GOT3 (cell line): ENCODE measurements around the gene USF1.
"Not testable (repeated sequence)": the region's sequence is repeated elsewhere in the genome, so short reads cannot be mapped to it uniquely, and the experiment has no call there.

Experiments
- DNase-seq: peaks from one replicate; lab custom pipeline; 2025; ENCODE audit warnings: mixed read lengths; lab: John Stamatoyannopoulos, UW

USF1 gene

DNA sequence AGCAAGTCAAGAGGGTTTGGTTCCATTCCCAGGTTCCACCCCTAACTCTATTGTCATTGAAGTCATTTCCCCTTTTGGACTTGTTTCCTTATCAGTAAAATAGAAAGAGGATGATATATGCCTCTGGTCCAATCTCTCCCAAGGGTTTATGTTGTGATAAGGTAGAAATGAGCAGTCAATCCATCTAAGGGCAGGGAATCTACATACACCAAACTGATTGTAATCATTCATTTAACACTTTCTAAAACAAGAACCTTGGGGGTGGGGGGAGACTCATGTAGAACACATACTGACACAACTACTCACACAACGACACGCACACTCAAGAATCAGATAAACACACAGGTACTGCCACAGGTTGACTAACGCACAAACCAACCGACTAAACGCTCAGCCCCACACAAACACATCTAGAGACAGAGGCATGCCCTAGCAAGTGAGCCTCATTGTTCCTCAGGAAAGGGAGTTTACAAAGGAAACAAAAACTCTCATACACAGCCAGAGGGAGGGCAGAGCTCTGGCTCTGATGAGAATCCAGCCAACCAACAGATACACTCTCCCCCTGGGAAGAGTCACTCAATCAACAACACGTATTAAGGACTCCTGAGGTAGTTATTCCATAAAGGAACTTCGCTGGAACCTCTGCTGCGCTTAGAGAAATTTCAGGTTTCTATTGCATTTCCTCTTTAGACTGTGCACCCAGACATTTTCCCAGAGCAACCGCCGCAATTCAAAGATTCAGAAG lies 25.9 kb downstream of the USF1 start:
- DNase-seq, result no peak

DNA sequence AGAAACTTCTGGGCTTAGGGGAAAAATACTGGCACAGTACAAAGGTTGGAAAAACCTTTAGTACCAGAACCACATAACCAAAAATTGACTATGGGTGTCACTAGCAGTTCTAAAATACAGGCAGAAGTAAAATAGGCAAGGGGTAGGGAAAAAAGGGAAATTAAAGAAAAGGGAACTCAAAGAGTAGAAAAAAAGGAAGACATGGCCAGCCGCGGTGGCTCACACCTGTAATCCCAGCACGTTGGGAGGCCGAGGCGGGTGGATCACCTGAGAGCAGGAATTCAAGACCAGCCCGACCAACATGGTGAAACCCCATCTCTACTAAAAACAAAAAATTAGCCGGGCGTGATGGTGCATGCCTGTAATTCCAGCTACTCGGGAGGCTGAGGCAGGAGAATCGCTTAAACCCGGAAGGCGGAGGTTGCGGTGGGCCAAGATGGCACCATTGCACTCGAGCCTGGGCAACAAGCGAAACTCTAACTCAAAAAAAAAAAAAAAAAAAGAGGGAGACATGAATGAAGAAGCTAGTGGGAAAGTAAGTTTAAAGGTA lies 26.6 kb downstream of the USF1 start:
- DNase-seq, result not testable (repeated sequence)

DNA sequence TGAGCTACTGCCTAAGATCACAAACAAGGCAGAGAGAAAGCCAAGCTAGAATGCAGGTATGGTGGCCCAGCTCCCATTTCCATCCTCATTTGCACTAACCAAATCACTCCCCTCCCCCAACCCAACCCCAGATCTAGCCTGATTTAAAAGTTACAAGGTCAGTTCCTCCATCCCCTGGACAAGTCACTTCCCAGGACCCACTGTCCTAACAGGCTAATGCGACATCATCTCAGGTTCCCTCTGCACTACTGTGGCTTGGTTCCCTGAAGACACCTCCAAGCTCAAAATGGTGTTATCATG lies 27.2 kb downstream of the USF1 start:
- no peak for DNase-seq

DNA sequence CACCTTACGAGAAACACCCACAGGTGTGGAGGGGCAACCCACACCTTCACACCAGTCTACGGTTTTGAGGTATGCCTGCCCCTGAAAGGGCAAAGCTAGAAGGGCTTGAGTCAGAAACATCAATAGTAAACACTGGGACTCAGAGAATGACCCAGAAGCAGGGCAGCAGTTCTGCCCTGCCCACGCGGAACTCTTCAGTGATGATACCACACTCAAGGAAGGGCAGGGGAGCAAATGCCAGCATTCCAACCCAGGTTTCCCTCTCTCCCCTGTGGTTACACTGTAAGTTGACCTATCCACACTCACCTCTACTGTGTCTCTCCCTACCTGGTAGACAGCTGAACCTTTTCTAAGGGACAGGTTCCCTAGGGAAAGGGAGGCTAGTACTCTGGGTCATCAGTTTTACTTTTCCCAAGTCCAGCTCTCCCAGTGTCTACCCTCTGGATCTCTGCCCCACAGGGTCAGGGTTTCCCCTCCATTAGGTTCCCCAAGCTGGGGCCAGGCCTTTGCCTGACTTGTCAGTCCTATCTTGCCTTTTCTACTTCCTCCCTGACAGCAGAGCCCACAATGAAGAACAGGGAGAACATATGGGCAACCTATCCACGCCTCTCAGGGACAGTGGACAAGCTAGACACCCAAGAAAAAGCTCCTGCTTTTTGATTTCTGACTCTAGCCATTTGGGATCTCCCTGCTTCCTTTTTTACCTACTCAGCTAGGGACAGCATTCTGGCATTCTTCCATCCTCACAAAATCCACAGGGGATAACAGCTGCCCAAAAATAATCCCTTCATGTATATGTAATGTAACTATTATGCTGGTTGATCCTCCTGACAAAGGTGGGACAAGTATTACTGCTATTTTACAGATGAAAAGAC lies 27.8 kb downstream of the USF1 start:
- no peak for DNase-seq

DNA sequence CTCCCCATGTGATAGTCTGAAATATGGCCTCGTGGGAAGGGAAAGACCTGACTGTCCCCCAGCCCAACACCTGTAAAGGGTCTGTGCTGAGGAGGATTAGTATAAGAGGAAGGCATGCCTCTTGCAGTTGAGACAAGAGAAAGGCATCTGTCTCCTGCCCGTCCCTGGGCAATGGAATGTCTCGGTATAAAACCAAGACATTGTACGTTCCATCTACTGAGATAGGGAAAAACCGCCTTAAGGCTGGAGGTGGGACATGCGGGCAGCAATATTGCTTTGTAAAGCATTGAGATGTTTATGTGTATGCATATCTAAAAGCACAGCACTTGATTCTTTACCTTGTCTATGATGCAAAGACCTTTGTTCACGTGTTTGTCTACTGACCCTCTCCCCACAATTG lies 28.6 kb downstream of the USF1 start:
- not testable (repeated sequence) for DNase-seq

DNA sequence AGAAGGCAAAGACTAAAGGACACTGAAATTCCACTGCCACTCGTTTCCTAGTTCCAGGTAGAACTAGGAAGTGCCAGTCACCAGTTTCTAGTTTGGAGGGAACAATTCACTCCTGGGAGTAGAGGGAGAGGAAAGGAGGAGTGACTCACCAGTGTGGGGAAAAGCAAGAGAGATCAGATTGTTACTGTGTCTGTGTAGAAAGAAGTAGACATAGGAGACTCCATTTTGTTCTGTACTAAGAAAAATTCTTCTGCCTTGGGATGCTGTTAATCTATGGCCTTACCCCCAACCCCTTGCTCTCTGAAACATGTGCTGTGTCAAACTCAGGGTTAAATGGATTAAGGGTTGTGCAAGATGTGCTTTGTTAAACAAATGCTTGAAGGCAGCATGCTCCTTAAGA lies 29.1 kb downstream of the USF1 start:
- DNase-seq, result not testable (repeated sequence)

DNA sequence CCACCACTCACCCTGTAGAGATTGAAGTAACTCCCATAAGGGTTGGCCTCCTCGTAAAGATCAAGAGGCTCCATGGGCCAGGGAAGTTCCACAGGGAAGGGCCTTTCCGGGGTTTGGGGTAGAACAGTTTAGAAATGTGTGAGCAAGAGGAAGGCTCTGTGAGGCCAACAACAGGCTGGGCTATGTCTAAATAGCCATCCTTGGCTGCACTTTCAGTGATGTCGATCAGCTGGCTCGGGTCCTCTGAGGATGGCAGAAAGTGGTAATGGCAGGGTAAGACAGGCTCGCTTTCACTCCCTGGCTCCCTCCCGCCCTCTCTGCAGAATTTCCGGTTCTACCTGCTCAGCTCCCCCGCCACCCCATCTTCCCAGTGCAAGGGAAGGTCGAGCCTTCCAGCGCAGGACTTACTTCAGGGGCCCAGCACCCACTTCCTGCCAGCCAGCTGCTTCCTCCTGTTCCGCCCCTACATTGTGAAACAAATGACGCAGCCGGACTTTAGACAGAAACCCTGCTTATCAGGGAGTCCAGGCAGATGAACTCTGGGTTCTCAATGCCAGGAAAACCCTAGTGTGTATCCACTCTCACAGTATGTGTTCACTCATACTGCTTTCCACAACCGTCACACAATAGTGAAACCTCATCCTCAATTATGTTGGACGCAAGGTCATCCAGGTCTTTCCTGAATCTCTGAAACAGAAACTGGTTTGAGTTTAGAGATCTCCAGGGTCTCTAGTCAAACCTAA lies 32.1 kb downstream of the USF1 start:
- no peak for DNase-seq

DNA sequence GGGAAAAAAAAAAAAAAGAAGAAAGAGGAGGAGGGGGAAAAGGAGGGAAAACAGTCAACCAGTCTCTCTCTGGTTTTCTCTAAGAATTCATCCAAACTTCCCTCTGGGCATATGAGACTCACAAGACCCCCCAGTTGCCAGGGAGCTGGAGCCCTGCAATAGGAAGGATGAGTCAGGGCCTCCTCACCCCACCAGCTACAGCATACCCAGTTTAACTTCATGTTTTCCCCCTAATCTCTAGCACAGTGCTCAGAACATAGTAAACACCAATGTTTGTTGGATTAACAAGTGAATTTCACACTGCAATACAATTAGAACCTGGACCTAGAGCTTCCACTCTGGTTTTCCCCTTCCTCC lies 32.7 kb downstream of the USF1 start:
- DNase-seq, result no peak

DNA sequence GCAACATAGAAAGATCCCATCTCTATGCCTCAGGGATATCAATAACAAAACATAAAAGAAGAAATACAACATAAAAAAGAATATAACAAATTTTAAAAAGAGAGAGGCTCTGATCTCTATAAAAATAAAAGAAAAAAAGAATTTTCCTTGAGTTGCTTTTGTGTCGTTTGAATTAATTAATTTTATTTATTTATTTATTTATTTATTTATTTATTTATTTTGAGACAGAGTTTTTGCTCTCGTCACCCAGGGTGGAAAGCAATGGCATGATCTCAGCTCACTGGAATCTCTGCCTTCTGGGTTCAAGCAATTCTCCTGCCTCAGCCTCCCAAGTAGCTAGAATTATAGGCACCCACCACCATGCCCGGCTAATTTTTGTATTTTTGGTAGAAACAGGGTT lies 33.4 kb downstream of the USF1 start:
- DNase-seq, result no peak

DNA sequence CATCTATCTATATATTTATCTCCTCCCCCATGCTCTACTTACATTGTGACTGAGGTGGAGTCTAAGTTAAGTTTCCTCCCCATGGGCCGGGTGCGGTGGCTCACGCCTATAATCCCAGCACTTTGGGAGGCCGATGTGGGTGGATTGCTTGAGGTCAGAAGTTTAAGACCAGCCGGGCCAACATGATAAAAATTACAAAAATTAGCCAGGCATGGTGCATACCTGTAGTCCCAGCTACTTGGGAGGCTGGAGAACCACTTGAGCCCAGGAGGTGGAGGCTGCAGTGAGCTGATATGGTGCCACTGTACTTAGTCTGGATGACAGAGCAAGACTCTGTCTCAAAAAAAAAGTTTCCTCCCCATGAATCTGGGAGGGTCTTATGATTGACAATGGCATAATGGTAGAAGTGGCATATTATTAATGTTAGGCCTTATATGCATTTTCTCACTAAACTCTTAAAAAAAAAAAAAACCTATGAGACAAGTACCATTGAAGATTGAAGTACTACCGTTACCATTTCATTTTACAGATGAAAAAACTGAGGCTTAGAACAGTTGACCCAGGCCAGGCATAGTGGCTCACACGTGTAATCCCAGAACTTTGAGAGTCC lies 36.1 kb downstream of the USF1 start:
- no peak for DNase-seq

DNA sequence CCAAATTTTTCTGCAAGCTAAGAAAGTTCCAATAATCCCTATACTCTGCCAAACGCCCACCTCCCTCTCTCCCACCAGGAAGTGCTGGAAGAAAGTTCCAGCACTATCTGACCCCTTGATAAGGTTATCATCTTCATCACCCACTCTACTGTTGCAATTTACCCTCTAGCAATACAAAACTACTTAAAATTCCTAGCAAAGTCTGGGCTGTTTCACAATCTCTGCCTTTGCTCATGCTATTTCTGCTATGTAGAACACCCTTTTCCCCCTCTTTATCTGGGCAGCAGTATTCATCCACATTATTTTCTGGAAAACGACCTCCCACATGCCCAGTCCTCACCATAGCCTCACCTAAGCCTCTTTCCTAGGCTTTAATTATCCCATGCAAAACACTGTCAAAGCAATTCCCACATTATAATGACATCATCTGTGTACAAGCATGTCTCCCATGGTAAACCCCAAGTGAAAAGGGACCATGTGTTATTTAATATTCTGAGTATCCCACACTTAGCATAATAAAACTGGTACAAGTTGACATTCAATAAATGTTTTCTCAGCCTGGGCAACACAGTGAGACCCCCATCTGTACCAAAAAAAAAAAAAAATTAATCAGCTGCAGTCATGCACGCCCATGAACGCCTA lies 36.8 kb downstream of the USF1 start:
- DNase-seq, result no peak

DNA sequence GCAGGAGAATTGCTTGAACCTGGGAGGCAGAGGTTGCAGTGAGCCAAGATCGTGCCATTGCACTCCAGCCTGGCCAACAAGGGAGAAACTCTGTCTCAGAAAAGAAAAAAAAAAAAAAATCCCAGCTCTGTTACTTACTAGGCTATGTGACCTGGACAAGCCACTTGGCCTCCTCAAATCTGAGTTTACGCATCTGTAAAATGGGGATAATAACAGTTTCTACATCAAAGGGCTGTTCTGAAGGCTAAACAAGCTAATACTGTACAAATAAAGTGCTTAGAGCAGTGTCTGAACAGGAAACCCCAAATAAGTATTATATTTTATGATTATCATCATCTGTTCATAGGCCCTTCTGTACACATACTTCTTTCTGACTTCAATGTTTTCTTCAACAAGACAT lies 38.4 kb downstream of the USF1 start:
- DNase-seq, result no peak

DNA sequence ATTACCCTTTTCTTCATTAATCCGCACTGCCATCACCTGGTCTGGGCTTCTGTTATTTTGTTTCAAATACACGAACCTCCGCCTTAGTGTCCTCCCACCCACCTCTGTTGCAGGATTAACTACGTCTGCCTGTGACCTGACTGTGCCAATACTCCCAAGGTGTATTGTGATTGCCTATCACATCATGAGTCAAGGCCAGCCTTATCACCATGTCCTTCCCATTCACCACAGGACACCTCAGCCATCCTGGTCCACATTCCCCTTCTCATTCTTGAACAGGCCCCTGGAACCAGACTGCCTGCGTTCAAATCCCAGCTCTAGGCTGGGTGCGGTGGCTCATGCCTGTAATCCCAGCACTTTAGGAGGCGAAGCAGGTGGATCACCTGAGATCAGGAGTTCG lies 39.2 kb downstream of the USF1 start:
- DNase-seq, result no peak

DNA sequence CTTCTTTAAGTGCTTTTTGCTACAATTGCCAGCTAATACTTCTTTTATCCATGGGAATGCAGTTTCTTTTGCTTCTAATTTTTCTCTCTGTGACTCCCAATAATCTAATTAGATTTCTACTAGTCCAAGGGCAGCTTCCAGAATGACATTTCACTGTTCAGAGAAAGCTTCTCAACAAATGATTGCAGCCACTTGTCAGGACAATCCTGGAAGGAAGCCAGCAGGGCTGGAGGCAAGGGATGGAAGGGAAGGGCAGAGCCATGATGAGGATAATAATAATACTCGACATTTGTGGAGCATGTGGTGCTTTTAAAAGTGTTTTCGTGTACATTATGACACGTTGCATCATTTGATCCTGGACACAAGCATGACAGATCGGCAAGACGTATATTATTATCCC lies 44.3 kb downstream of the USF1 start:
- DNase-seq, result no peak

DNA sequence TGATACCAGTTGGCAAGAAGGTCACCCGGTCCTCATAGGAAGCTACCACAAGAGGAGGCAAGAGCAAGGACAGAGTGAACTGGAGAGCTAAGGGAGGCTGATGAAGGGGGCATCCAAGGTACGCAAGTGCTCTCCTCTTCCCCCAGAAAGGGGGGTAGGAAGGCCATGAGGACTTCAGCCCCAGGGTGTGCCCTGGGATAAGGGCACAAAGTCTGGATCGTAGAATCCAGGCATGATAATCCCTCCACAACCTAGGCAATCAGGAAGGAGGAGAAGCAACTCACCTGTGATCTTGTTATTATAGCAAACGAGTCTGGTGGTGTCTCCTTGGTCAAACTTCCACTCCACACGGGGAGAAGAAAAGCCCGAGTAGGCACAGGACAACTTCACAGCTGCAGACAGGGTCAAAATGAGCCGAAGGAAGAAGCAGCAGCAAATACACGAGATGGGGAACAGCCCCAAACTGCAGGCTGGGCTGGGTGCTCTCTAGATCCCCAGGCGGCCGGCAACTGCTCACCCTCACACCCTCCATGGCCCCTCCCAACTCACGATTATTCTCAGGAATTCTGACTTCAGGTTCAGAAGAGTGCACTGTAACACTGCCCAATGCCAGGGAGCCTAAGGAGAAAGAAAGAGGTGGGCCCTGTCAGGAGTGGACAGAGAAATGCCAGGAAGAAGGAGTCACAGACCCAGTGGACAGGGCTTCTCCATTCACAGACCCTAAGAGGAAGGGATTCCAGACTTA lies 44.9 kb downstream of the USF1 start:
- DNase-seq, result no peak

DNA sequence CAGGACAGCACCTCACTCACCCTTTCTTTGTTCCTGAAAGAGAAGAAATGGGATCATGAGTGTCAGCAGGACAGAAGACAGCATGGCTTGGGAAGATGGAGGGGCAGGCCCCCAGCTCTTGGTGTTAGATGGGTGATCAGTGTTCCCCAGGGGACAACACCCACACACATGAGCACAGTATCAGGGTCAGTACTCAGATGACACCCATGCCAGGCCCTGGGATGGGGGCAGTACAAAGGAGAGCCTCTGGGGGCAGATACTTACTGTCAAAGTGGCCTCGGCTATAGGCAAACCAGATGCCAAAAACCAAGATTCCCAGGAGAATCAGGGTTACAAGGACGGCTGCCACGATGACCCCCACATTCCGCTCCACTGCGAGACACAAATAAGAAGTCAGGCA lies 46.4 kb downstream of the USF1 start:
- DNase-seq, result no peak

DNA sequence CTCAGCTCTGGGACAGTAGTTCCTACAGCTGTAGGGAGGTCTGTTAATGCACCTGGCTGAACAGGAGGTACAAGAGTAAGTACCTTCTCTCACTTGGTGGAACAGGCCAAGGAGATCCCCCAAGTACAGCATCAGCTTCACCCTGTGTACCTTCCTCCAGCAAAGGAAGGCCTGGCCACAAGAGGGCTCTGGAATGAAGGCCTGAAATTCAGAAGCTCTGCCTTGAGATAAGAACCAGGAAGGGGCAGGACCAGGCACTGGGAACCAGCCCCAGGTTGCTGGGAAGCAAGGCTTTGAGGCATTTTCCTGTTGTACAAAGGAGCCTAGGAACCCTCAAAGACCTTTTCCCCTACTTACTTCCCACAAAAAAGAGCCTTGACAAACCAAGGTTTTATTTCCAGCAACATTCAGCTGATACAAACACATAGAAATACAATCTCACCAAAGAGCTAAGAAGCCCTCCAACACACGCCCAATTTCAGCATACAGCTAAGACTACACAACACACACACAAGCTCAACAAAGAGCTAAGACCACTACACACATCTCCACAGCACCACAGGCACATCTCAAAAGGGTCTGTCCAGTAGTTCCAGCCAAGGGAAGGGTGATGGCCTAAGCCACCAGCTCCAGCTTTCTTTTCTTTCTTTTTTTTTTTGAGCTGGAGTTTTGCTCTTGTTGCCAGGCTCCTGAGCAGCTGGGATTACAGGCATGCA lies 48.3 kb downstream of the USF1 start:
- no peak for DNase-seq

DNA sequence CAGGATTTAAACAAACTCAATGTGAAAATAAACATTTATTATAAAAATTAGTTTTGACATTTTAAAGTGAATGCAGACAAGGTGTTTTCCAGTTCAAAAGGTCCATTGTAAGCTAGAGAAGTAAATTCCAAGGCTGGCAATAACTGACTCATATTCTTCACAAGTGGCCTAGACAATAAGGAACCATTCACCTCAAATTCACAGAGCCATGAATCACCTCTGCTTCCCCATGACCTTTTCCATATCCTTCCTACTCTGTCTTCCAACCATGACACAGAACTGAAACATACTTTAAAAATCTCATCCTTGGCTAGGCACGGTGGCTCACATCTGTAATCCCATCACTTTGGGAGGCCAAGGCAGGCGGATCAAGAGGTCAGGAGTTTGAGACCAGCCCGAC lies 49.6 kb downstream of the USF1 start:
- no peak for DNase-seq

DNA sequence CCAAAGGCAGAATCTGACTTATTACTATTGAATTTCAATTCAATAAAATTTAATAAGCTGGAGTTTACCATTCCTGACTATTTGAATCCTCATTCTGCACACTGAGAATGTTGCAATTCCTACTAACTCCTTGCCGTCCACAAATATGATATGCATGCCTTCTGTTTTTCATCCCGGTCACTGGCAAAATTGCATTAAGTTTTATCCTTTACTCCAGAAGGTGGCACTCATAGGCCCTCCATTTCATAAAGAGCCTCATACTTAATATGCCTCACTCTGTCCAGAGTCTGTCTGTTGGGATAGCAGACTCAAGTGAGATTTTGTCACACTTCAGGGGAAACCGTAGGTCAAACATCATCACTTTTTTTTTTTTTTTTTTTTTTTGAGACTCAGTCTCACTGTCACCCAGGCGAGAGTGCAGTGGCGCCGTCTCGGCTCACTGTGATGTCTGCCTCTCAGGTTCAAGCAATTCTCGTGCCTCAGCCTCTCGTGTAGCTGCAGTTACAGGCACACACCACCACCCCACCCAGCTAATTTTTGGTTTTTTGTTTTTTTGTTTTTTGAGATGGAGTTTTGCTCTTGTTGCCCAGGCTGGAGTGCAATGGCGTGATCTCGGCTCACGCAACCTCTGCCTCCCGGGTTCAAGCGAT lies 52.1 kb downstream of the USF1 start:
- no peak for DNase-seq

DNA sequence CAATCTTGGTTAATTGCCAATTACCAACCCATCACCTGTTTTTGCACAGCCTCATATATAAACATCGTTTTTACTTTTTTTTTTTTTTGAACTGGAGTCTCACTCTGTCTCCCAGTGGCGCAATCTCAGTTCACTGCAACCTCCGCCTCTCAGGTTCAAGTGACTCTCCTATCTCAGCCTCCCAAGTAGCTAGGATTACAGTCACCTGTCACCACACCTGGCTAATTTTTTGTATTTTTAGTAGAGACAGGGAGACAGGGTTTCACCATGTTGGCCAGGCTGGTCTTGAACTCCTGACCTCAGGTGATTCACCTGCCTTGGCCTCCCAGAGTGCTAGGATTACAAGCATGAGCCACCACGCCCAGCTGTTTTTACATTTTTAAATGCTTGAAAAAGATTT lies 53.7 kb downstream of the USF1 start:
- not testable (repeated sequence) for DNase-seq
